BE2C (cell line): ENCODE measurements around the gene PCDHGA8.

Source experiments
- DNase-seq: peaks from one replicate; pipeline ENCODE4 v3.0.0-alpha.2; 2020
- H3K27me3 ChIP-seq: fragments of 250-450 bp; sonication (Bioruptor Pico); 2 replicates; pipeline ENCODE4 v1.5.1; 2020; ENCODE audit warnings: mild to moderate bottlenecking
- H3K36me3 ChIP-seq: fragments of 250-450 bp; sonication (Bioruptor Pico); 2 replicates; pipeline ENCODE4 v1.5.1; 2020; ENCODE audit warnings: mild to moderate bottlenecking
- H3K4me1 ChIP-seq: fragments of 250-450 bp; sonication (Bioruptor Pico); 2 replicates; pipeline ENCODE4 v1.5.1; 2020
- H3K4me3 ChIP-seq: 2 replicates; pipeline ENCODE4 v1.5.1; 2011; ENCODE audit warnings: low read depth, low read length
- H3K9me3 ChIP-seq: fragments of 250-450 bp; sonication (Bioruptor Pico); 2 replicates; pipeline ENCODE4 v1.5.1; 2020
- TF ChIP-seq, protein P1 (sequence below): IDR thresholded peaks from 2 replicates; pipeline ENCODE4 v1.5.1; 2012; ENCODE audit warnings: mild to moderate bottlenecking, low read depth, low read length

The PCDHGA8 gene

DNA sequence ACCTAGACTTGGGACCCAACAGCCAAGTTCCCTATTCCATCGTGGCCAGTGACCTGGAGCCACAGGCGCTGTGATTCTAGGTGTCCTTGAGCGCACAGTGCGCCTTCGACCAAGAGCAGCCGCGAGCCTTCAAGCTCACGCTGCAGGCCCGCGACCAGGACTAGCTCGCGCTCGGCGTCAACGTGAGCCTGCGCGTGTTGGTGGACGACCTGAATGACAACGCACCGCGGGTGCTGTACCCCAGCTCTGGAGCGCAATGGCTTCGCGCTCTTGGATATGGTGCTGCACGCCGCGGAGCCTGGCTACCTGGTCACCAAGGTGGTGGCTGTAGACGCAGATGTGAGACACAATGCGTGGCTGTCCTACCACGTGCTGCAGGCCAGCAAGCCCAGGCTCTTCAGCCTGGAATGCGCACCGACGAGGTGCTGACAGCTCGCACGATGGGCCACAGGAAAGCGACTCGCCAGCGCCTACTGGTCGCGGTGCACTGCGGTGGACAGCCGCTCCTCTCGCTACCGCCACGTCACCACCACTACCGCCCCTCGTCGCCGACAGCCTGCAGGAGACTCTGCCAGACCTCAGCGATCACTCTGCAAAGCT lies 49.2 kb downstream of the PCDHGA8 start:
- Histone ChIP-seq H3K4me3 (no peak overlapping the region), H3K4me1 (no peaks in the 10 kb centered on the region), H3K9me3 (no peaks in the 10 kb centered on the region), H3K36me3 (no peaks in the 10 kb centered on the region), H3K27me3 (no peaks in the 10 kb centered on the region)
- DNase-seq, result no peak
- TF ChIP-seq, protein P1, sequence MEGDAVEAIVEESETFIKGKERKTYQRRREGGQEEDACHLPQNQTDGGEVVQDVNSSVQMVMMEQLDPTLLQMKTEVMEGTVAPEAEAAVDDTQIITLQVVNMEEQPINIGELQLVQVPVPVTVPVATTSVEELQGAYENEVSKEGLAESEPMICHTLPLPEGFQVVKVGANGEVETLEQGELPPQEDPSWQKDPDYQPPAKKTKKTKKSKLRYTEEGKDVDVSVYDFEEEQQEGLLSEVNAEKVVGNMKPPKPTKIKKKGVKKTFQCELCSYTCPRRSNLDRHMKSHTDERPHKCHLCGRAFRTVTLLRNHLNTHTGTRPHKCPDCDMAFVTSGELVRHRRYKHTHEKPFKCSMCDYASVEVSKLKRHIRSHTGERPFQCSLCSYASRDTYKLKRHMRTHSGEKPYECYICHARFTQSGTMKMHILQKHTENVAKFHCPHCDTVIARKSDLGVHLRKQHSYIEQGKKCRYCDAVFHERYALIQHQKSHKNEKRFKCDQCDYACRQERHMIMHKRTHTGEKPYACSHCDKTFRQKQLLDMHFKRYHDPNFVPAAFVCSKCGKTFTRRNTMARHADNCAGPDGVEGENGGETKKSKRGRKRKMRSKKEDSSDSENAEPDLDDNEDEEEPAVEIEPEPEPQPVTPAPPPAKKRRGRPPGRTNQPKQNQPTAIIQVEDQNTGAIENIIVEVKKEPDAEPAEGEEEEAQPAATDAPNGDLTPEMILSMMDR, result no peak
